ENCODE data around the gene AKAP9. TPM values are rescaled to one million over a fixed set of nuclear protein-coding genes. Genes with fewer than 3 reads are reported as not detected.

Gene AKAP9
- total and polyA plus RNA-seq, 12 donors, result 22.7 to 122 (median 54.0) TPM

- Histone ChIP-seq H3K4me1 (replicated peaks in 1 of 2) (no peaks in the 10 kb centered on the region), H3K36me3 (replicated peaks in 1 of 2) (no peaks in the 10 kb centered on the region), H3K9me3 (replicated peaks in 1 of 3) (no peaks in the 10 kb centered on the region), H3K27ac (no peak overlapping the region), H3K4me3 (no peak overlapping the region), H3K27me3 (no peaks in the 10 kb centered on the region)
- WGBS, 4 donors, result 93 to 98% (median 93%) methylated on average over 4 to 5 of the region's 5 CpGs
- intact Hi-C loops (cut with DNase I), result no loop called here
- no peak for DNase-seq
- TF ChIP-seq POLR2A (IDR thresholded peaks at IDR 0.05) (no peak), CTCF (IDR thresholded peaks at IDR 0.05) (no peak)
These were observed 209.1 kb downstream of the AKAP9 start for GRCh38 chr7:92149736-92150239.

GRCh38 chr7:92150450-92151017, 209.9 kb downstream of the AKAP9 start:
- no peak for DNase-seq
- intact Hi-C loops (cut with DNase I), result no loop called here
- Histone ChIP-seq H3K27ac (no peak overlapping the region), H3K27me3 (no peaks in the 10 kb centered on the region), H3K9me3 (replicated peaks in 1 of 3) (no peaks in the 10 kb centered on the region), H3K36me3 (replicated peaks in 1 of 2) (no peaks in the 10 kb centered on the region), H3K4me1 (replicated peaks in 1 of 2) (no peaks in the 10 kb centered on the region), H3K4me3 (no peak overlapping the region)
- TF ChIP-seq POLR2A (IDR thresholded peaks at IDR 0.05), result no peak
- no peak for TF ChIP-seq CTCF (IDR thresholded peaks at IDR 0.05)
- WGBS, 4 donors, result 58 to 83% (median 78%) methylated on average over 1 of the region's 1 CpG

DNA sequence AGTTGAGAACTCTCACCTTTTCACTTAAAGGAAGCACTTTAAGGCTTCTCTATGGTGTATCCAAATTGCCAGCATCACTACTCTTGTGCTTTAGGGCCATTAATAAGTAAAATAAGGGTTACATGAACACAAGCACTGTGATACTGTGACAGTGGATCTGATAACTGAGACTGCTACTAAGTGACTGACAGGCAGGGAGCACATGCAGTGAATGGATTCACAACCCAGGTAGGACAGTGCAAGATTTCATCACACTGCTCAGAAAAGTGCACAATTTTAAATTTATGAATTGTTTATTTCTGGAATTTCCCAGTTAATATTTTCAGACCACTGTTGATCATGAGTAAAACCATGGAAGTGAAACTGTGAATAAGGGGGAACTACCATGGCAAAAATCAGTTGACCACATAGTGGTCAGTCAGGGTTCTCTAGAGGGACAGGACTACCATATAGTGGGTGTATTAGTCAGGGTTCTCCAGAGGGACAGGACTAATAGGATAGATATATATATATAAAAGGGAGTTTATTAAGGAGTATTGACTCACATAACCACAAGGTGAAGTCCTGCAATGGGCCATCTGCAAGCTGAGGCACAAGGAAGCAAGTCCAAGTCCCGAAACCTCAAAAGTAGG, 214.6 kb downstream of the AKAP9 start:
- intact Hi-C loops (cut with DNase I), result no loop called here
- H3K36me3 ChIP-seq (replicated peaks in 1 of 2), result no peaks in the 10 kb centered on the region
- no peak overlapping the region for H3K4me3 ChIP-seq
- no peaks in the 10 kb centered on the region for H3K9me3 ChIP-seq (replicated peaks in 1 of 3)
- H3K4me1 ChIP-seq (replicated peaks in 1 of 2), result no peaks in the 10 kb centered on the region
- no peak for DNase-seq
- 87 to 98% (median 91%) methylated on average over 1 of the region's 1 CpG for WGBS, 4 donors
- no peaks in the 10 kb centered on the region for H3K27me3 ChIP-seq
- H3K27ac ChIP-seq, result no peak overlapping the region
- no peak for TF ChIP-seq POLR2A (IDR thresholded peaks at IDR 0.05)
- TF ChIP-seq CTCF (IDR thresholded peaks at IDR 0.05), result no peak

DNA sequence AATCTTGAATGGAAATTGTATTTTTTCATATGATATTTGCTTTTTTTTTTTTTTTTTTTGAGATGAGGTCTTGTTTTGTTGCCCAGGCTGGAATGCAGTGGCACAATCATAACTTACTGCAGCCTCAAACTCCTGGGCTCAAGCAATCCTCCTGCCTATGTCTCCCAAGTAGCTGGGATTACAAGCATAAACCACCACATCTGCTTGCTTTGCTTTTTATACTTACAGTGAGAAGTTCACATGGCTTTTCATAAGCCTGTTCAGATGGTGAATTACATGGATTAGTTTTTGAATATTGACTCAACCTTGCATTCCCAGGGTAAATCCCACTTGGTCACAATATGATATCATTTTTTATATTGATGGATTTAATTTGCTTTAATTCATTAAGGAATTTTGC, 216.3 kb downstream of the AKAP9 start:
- no peaks in the 10 kb centered on the region for H3K9me3 ChIP-seq (replicated peaks in 1 of 3)
- no peak overlapping the region for H3K4me3 ChIP-seq
- H3K4me1 ChIP-seq (replicated peaks in 1 of 2), result no peaks in the 10 kb centered on the region
- no peak for DNase-seq
- no peaks in the 10 kb centered on the region for H3K36me3 ChIP-seq (replicated peaks in 1 of 2)
- H3K27ac ChIP-seq, result no peak overlapping the region
- H3K27me3 ChIP-seq, result no peaks in the 10 kb centered on the region
- intact Hi-C loops (cut with DNase I), result no loop called here
- no peak for TF ChIP-seq CTCF (IDR thresholded peaks at IDR 0.05)
- TF ChIP-seq POLR2A (IDR thresholded peaks at IDR 0.05), result no peak
